GM18907 (cell line): ENCODE data around the gene HTN3.
"Not testable (repeated sequence)": the region's sequence is repeated elsewhere in the genome, so short reads cannot be mapped to it uniquely, and the experiment has no call there.

Source experiments
- ATAC-seq: cut with Tn5 transposase; IDR thresholded peaks from one replicate; pipeline ENCODE4 v1.9.1; 2021; ENCODE audit warnings: mild to moderate bottlenecking, moderate library complexity; ENCODE audit not compliant: unreplicated experiment

HTN3 gene

DNA sequence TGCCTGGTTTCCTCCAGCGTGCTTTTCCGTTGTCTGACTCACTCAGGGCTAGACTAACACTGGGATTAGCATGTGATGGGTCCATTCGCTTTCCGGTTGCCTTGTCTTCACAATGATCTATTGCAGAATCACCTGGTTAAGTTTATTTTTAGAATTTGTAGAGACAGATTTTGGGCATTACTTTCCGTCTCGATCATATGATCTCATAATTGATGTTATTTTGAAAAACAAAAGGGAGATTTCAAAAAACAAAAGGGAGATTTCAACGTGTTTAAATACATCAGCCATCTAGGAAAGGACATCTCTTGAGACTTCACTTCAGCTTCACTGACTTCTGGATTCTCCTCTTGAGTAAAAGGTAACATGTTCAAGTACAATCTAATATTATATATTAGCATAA is at the start of gene HTN3:
Gene HTN3 (plus strand): TSS at position 301 of the 400 bp plus-strand sequence. CDS start 2,282 bp downstream, outside the sequence.
- not testable (repeated sequence) for ATAC-seq

DNA sequence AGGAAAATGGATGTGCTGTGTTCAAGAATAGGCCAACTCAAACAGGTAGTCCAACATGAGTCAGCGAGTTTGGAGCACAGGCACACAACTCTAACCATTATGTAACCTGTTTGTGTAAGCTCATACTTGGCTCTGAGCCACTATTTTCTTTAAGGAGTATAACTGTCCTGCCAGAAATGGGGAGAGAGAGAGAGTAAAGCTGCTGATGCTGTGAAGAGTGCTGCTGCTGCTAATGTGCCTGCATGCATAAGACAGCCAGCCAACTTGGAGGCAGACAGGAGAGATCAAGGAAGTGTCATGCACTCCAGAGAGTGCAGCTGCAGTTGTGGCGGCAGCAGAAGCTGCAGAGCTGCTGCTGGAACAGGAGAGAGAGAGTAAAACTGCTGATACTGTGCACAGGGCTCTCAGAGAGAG is 44.2 kb upstream of the HTN3 start:
- ATAC-seq = peak; percentile 65

- no peak for ATAC-seq
Observed at GRCh38 chr4:69986663-69987062, 41.6 kb upstream of the HTN3 start.

- ATAC-seq = no peak
Observed at GRCh38 chr4:69991016-69991415, 37.2 kb upstream of the HTN3 start.

- no peak for ATAC-seq
Observed at GRCh38 chr4:69994782-69995181, 33.5 kb upstream of the HTN3 start.

DNA sequence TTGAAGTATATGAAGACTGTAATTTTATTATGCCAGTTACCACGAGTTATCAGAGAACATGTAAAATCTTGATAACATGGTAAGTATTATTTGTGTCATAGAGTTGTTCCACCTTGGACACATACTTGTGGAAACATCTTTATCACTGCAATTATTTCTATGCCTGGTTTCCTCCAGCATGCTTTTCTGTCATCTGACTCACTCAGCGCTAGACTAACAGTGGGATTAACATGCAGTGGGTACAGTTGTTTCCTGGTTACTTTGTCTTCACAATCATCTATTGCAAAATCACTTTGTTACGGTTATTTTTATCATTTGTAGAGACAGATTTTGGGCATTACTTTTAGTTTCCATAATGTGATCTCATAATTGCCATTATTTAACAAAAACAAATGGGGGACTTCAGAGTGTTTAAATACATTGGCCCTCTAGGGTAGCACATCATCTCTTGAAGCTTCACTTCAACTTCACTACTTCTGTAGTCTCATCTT is 32.7 kb upstream of the HTN3 start, which contains the start of gene STATH:
Gene STATH (plus strand): TSS at position 441 of the 491 bp plus-strand sequence. CDS start 2,472 bp downstream, outside the sequence.
- ATAC-seq = no peak

DNA sequence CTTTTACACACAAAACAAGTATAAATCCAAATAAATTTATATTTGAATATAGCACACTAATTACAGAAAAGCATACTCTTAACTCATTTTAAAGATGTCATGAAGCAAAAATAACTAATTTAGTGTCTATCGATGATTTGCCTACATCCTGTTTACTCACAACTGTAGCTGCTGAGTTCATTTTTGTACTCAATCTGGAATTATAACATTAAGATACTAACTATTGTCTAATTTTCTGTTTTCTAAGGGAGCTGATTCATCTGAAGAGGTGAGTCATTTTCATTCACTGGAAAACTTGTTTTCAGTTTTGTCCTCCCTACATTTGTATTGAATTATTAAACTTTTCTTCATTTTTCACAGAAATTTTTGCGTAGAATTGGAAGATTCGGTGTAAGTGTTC is 28.8 kb upstream of the HTN3 start:
- no peak for ATAC-seq

DNA sequence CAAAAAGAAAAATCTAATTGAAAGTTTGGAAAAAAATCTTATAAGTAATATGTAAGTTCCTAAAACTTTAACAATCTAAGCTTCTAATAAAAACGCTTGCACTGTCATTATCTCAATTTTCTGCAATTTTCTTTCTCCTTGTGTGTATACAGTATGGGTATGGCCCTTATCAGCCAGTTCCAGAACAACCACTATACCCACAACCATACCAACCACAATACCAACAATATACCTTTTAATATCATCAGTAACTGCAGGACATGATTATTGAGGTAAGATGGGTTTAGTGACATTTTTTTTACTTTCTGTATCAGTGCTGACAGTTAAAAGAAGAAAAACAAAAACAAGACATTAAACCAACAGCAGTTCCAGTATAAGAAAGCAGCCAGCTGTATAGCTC is 27.5 kb upstream of the HTN3 start:
- ATAC-seq = no peak

DNA sequence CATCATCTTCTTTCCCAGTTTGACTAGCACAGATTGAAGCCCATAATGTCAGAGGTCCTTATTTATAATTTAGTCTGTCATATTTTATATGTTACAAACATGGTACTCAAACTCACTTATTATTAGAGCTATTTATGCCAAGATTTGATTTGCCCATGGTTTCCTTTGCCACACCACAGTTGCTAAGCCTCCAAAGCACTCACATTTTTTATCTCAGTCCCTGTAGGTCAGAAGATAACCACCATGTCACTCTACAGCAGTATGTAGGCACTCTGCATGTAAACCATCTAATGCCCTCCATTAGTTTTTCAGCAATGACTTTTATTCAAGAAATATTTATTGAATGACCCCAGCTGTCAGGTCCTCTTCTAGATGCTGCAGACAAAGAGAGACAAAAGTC is 25.8 kb upstream of the HTN3 start:
- ATAC-seq = no peak

DNA sequence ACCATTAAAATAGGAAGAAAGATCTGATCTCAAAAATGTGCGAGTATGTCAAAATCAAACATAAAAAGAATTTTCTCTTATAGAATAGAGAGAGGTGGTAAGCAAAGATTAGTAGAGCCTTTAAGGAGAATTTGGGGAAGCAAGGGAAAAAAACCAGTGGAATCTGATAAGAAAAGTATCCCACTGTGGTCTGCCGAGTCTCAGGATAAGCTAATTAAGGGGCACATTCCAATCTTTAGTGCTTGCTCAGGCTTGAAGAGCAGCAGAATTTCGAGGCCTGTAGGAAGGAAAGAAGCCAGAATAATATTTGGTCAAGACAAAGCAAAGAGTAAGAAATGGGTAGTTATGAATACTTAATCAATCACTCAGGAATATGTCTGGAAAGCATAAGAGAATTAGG is 19.5 kb upstream of the HTN3 start:
- no peak for ATAC-seq

GRCh38 chr4:70019006-70019405 is 9.3 kb upstream of the HTN3 start:
- ATAC-seq = not testable (repeated sequence)

DNA sequence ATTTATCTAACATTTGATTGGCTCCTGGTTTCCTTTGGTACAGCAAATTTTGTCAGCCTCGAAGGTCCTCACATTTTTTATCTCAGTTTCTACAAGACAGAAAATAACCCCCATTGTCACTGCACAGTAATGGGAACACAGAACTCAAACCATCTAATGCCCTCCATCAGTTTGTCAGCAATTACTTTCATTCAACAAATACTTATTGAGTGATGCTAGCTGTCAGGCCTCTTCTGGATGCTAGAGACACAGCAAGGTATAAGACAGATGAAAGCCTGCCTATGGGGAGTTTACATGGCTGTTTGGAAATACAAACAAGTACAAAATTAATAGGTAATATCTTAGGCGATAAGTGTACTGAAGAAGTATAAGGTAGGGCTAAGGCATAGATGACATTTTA is 5.0 kb upstream of the HTN3 start:
- no peak for ATAC-seq

GRCh38 chr4:70027011-70027410 is 1.2 kb upstream of the HTN3 start:
- no peak for ATAC-seq

DNA sequence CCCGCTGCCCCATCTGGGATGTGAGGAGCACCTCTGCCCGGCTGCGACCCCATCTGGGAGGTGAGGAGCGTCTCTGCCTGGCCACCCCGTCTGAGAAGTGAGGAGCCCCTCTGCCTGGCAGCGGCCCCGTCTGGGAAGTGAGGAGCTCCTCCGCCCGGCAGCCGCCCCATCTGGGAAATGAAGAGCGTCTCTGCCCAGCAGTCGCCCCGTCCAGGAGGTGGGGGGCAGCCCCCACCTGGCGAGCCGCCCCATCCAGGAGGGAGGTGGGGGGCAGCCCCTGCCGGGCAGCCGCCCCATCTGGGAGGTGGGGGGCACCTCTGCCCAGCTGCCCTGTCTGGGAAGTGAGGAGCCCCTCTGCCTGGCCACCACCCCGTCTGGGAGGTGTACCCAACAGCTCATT is 9.3 kb downstream of the HTN3 start:
- ATAC-seq = not testable (repeated sequence)

GRCh38 chr4:70039928-70040327 is 11.7 kb downstream of the HTN3 start:
- ATAC-seq = not testable (repeated sequence)

DNA sequence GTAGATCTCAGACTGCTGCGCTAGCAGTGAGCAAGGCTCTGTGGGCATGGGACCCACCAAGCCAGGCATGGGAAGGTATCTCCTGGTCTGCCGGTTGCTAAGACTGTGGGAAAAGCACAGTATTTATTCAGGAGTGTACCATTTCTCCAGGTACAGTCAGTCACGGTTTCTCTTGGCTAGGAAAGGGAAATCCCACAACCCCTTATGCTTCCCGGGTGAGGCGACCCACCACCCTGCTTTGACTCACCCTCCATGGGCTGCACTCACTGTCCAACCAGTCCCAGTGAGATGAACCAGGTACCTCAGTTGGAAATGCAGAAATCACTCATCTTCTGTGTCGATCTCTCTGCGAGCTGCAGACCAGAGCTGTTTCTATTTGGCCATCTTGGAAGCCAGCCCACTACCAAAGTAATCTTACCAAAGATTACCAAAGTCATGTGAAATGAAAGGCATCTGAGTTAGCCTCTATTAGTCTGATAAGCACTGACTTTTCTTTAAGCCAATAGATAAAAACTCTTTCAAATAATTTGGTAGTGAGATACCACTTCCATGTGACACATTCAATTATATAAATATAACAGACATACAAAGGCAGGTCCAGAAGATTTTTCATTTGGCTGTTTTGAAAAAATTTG is 13.5 kb downstream of the HTN3 start:
- no peak for ATAC-seq

DNA sequence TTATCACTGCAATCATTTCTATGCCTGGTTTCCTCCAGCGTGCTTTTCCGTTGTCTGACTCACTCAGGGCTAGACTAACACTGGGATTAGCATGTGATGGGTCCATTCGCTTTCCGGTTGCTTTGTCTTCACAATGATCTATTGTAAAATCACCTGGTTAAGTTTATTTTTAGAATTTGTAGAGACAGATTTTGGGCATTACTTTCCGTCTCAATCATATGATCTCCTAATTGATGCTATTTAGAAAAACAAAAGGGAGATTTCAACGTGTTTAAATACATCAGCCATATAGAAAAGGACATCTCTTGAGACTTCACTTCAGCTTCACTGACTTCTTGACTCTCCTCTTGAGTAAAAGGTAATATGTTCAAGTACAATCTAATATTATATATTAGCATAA is 21.9 kb downstream of the HTN3 start, which contains the start of gene HTN1:
Gene HTN1 (plus strand): TSS at position 301 of the 400 bp plus-strand sequence. CDS start 2,639 bp downstream, outside the sequence.
- not testable (repeated sequence) for ATAC-seq

- not testable (repeated sequence) for ATAC-seq
Observed at GRCh38 chr4:70056534-70056933, 28.3 kb downstream of the HTN3 start.

GRCh38 chr4:70057651-70058050 is 29.4 kb downstream of the HTN3 start:
- ATAC-seq = no peak

GRCh38 chr4:70059149-70059548 is 30.9 kb downstream of the HTN3 start:
- no peak for ATAC-seq

- ATAC-seq = peak; percentile 99
Observed at GRCh38 chr4:70062000-70062399, 33.7 kb downstream of the HTN3 start.

DNA sequence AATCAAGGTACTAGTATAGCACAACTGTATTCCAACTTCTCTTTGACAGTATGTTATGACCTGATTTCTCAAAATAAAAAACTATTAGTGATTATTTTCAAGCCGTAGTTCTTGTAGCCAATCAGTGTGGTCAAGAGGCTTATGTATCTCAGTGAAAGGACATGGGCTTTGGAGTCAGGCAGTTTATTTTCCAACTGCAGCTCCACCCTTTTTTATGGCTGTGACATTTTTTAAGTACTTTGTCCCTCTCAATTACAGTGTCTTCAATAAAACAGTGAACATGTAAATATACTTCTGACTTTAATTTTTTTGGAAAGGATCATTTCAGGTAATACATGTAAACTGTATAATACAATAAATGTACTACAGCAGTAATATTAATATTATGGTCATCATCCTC is 51.9 kb downstream of the HTN3 start:
- ATAC-seq = no peak
